Putamen (tissue), 1 donor: Measurements from ENCODE around the gene NUDT3.
A peak's percentile ranks its signal among the peaks of the same experiment; 100 is the strongest.
"Not testable (repeated sequence)": the region's sequence is repeated elsewhere in the genome, so short reads cannot be mapped to it uniquely, and the experiment has no call there.

Experiments
- DNase-seq: peaks from one replicate; pipeline ENCODE4 v3.0.0-alpha.2; 2016; ENCODE audit warnings: low spot score

The NUDT3 gene

DNA sequence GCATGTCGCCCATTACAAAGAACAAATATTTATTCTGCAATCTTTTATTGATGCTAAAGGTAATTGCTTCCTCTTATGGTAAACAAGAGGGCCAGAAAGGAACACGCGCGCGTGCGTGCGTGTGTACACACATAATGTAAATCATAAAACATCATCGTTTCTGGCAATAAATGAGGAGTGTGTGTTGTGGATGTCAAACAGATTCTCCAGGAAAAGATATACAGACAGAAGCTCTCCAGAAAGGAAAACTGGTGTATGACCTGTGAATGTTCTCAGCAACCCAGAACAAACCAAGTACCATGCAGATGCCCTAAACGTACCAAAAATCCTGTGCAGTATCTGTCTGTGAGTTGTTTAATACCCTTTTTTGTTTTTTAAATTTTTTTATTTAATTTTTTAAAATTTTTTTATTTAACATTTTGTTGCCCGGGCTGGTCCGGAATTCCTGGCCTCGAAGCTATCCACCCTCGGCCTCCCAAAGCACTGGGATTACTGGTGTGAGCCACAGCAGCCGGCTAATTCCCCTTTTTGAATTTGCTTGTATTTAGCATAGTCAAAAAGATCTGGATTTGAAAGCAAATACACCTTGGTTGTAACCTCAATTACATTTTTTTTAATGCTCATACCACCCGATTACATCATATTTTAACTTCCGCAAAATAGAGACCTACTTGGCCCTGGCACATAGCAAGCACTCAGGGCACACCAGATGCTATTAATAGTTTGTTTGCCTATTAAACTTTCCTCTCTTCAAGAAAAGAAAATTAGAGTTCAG is 909 bp upstream of the NUDT3 start:
- no peak for DNase-seq

DNA sequence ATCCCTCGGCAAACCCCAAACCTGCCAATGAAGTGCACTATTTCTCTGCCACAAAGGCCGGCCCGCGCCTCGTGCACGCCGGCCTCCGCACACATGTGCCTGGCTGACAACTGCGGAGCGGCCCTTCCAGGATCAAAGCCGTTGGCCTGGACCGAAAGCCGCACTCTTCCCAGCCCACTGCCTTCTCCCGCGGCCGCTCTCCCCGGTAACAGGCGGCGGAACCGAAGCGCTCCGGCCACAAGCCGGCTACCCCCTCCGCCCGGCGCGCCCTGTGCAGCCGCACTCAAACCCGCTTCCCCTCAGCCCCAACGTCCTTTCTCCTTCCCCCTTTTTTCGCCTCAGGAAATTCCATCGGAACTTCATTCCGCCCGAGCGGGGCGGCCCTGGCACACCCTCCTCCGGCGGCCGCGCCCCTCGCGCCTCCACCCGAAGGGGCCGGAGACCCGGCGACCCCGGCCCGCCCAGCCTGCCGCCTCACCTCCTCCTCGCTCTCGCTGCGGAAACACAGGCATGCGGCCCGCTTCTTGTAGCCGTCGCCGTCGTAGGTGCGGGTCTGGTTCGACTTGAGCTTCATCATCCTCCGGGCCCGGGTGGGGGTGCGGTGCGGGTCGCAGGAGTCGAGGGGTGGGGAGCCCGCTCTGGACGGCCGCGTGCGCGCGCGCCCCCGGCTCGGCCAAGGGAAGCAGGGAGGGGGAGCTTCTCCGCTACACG is 528 bp downstream of the NUDT3 start:
- DNase-seq: peak; percentile 64

DNA sequence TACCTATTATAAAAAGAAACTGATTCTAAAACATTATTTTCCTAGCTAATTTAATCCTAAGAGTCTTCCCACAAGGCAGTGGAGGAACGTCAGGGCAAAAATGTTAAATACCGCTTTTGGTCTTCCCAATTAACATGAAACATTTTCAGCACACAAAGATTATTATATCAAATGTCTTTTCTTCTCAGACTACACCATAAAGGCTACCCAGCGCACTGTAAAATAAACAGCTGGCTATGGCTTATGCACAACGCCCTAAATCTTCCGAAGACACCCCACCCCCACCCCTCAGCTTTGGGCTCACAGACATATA is 1.0 kb downstream of the NUDT3 start:
- DNase-seq: no peak

DNA sequence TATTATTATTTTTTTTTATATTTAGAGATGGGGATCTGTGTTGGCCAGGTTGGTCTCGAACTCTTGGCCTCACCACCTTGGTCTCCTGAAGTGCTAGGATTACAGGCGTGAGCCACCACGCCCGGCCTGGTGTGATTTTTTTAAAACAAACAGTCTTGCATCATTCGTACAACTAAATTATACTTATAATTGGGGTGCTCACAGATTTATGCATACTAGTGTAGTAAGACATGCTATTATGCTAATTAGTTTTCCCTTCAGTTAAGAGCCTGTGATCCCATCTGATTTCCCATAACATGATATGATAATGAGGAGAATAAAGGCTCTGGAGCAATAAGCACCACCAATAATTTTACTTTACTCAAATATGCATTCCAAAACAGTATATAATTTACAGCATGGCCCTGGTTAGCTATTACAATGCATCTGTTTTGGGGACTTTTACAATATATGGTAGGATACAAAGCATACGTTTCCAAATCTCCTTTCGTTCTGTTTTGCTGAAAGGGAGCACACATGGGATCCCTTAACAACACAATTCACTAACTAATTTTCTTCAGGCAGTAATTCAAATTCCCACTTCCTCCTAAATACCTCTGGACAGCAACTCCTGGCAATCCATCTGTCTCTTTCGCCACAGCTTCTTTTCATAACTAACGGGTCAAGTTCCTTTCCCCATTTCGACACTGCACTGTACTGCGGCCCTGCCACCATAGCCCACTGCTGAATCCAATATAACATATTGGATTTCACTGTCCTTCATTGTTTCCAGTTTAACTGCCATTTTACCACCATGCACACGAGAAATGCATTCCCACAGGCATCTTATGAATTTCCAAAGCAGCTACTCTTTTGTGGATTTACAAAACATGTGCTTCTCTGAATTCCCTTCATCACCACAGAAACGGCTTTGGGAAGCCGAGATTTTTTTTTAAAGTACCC is 1.7 kb downstream of the NUDT3 start:
- no peak for DNase-seq

DNA sequence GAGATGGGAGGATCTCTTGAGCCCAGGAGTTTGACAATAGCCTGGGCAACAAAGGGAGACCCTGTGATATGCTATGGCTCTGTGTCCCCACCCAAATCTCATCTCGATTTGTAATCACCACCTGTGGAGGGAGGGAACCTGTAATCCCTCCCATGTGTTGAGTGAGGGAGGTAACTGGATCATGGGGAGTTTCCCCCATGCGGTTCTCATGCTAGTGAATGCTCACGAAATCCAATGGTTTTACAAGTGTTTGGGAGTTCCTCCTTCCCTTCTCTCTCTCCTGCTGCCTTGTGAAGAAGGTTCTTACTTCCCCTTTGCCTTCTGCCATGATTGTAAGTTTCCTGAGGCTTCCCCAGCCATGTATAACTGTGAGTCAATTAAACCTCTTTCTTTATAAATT is 3.4 kb downstream of the NUDT3 start:
- no peak for DNase-seq

DNA sequence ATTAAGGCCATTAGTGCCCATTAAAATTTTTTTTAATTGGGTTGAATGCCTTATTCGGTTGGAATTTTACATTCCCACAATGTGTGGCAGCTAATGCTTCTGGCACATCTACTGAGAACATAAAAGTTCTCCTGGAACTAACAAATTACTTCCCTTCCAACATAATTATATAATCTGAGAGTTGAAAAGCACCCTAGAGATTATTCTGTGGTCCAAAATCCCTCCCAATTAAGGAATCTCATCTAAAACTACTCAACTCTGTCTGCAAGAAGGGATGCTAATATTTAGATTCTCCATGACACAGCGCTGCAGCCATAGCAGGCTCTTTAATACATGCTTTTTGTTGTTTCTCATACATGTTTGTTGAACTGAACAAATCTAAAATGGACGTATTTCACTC is 4.0 kb downstream of the NUDT3 start:
- DNase-seq: no peak

DNA sequence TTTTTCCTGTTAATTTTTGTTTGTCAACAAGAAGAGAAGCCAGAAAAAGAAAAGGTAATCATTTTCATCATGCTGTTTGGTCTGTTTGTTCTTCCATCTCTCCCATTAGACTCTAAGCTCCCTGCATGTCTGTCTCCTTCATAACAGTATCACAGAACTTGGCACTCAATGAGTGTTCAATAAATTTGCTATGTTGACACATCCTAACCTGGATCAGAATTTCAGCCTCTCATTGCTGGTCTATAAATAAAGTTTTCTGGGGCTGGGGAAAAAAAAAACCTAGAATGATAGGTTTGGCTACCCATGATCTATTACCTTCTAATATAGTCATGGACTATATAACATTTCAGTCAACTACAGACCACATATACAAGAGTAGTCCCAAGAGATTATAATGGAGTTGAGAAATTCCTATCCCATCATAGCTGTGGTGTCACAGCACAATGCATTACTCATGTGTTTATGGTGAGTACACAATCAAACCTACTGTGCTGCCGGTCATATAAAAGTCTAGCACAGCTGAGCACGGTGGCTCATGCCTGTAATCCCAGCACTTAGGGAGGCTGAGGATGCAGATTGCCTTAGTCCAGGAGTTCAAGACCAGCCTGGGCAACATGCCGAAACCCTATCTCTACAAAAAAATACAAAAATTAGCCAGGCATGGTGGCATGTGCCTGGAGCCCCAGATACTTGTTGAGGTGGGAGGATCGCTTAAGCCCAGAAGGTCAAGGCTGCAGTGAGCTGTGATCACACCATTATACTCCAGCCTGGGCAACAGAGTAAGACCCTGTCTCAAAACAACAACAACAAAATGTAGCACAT is 5.9 kb downstream of the NUDT3 start:
- no peak for DNase-seq

DNA sequence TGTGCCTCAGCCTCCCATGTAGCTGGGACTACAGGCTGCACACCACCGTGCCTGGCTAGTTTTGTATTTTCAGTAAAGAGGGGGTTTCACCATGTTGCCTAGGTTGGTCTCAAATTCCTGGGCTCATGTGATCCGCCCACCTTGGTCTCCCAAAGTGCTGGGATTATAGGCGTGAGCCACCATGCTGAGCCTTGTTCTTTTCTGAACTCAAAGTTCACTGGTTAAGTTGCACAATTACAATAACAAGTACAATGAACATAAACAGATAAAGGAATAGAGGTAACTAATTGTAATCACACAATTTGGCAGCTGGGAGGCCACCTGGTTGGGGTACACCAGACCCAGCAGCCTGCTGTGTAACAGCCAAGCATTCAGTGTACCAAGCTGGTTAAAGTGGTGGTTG is 6.7 kb downstream of the NUDT3 start:
- DNase-seq: no peak

DNA sequence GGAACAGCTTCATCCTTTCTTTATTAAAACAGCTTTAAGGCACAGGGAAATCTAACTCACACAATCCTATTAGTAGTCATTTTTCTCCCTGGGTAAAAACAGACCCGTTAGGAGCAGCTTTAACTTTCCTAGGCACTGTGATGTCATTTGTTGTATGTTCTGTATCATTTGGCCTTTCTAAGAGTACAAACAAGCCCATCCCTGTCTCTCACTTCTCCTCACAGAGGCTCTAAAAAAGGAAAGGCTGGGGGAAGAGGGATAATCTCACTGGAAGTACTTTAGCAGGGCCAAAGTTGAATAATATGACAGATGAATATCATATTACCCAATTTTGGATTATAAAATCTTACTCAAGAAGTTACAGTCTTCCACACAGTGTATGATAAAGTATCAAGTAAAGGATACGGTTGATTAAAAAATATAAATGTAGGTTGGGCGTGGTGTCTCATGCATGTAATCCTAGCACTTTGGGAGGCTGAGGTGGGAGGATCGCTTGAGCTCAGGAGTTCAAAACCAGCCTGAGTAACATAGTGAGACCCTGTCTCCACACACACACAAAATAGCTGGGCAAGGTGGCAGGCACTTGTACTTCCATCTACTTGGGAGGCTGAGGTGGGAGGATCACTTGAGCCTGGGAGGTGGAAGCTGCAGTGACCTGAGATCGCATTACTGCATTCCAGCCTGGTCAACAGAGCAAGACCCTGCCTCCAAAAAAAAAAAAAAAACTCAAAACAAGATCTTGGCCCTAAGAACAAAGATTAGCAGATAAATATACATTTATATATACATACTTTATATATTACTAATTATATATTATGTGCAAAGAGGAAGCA is 7.9 kb downstream of the NUDT3 start:
- no peak for DNase-seq

DNA sequence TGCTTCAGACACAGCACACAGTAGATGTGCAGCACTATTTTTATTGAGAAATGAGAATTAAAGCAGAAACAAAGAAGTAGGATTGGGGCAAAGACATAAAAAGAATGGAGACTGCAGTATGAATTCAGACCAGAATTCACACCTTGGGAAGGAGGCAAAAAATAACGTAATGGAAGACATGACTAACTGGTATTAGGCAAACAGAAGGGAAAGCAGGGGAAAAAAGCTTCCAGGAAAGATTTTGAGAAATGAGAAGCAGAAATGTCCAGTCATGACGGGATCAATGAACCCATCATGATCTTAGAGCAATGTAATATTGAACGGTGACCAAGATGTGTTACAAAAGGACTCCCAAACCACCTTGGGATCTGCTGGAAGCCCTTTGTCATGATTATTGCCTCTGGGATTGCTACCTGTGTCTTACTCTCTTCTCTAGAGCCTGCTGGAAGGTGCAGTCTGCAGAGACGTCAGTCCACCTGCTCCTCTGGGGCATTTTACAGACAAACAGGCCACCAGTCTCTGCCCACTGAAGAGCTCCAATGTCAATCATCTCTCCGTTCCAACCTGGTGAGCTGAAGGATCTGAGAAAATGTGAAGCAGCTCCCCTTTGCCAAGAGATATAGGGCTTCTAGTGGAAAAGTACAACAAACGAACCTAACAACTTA is 8.7 kb downstream of the NUDT3 start:
- DNase-seq: no peak

DNA sequence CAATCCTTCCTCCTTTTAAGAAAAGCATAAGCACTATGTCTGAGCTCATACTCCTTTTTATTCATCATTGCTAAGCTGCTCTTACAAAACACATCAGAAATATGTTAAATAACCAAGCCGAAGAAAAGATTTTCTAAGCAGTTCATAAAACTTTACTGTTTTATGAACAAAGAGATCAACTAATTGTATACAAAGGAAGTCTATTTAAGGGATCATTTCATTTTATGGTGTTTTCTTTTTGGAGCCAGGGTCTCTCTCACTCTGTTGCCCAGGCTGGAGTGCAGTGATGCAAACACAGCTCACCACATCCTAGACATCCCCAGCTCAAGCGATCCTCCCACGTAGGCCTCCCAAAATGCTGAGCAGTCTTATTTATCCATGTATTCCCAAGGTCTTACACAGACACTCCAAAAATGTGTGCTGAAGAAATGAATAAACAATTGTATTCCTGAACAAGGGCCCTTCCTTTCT is 9.3 kb downstream of the NUDT3 start:
- DNase-seq: no peak

DNA sequence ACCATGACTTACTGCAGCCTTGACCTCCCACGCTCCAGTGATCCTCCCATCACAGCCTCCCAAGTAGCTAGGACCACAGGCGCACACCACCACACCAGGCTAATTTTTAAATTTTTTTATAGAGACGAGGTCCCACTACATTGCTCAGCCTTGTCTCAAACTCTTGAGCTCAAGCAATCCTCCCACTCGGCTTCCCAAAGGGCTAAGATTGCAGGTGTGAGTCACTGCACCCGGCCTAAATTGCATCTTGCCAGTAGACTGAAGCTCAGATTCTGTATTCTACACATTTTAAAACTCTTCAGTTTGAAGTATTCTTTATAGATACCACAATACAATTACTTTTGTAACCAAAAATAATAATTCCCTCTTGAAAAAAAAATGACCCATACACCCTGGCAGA is 11.4 kb downstream of the NUDT3 start:
- peak; percentile 45 for DNase-seq

DNA sequence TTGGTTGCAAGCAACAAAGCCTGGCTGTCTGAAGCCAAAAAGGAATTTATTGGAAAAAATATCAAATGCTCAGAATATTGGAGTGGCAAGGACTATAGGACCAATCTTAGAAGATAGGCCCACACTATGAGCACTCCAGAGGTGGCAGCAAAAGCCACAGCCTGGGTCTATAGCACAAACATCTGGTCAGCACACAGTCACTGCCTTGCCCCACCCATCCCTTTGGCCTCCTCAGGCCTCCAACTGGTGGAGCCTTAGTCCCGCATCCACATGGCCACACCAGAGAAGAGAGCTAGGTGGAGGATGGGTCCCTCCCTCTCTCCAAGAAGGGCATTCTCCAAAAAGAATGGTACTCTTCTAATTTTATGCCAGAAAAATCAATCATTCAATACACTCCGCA is 14.0 kb downstream of the NUDT3 start:
- DNase-seq: no peak

DNA sequence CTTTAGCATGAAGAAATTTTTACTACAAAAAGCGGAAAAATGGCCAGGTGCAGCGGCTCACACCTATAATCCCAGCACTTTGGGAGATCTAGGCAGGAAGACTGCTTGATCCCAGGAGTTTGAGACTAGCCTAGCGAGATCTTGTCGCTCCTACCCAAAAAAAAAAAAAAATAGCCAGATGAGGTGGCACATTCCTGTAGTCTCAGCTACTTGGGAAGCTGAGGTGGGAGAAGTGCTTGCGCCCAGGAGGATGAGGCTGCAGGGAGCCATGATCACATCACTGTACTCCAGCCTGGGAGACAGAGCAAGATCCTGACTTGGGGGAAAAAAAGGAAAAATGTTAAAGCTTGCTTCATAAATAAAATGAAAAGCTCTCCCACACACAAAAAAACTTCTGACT is 14.5 kb downstream of the NUDT3 start:
- DNase-seq: no peak

DNA sequence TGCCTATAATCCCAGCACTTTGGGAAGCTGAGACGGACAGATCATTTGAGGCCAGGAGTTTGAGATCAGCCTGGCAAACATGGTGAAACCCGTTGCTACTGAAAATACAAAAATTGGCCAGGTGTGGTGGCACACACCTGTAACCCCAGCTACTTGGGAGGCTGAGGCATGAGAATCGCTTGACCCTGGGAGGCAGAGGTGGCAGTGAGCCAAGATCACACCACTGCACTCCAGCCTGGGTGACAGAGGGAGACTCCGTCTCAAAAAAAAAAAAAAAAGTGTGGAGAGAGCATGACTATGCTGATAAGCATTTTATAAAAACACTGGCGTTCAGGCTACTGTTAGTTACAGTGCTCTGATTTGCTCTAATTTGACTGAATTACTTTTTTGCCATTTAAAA is 14.9 kb downstream of the NUDT3 start:
- DNase-seq: not testable (repeated sequence)

DNA sequence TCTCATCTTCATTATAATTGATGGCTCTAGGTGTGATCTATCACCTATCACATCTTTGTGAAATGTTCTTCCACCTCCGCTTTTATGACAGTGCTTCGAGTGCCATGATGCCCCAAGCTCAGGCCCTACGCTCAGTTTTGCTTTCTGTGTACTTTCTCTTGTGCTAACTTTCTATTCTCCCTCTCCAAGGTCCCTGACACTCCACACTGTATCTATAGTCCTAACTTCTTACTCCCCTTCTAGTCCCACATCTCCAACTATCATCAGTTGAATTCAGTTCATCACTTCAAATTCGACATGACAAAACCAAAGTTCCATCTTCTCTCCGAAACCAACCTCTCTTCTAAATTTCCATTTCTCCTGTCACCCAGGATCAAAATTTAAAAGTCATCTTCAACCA is 16.6 kb downstream of the NUDT3 start:
- DNase-seq: no peak

DNA sequence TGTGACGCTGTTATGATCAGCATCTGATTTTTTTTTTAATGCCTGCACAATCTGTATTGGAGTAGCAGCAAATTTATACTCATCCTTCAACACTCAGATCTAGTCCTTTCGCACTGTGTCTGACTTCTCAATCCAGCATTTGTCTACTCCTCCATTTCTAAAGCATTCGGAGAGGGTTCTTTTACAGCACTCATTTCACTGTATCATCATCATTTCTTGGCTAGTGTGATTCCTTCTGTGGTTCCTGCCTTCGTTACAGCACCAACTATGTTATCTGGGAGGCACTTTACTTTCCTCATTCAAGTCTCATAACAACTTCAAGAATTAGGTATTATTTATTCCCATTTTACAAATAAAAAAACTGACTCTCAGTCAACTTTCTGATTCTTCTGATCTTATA is 18.0 kb downstream of the NUDT3 start:
- no peak for DNase-seq

DNA sequence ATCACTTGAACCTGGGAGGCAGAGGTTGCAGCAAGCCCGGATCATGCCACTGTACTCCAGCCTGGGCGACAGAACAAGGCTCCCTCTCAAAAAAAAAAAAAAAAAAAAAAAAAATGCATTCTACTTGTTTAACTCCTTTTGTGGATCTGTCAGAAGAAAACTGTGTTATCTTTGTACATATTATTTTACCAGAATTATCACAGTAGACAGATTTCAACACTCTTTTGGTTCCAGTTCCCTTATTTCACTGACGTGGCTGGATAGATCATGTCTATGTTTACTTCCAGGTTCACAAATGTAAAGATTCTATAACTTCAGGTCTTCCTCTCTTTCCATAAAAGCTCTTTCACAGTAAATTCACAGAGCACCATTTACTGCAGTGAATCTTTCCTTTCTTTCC is 18.4 kb downstream of the NUDT3 start:
- DNase-seq: no peak

DNA sequence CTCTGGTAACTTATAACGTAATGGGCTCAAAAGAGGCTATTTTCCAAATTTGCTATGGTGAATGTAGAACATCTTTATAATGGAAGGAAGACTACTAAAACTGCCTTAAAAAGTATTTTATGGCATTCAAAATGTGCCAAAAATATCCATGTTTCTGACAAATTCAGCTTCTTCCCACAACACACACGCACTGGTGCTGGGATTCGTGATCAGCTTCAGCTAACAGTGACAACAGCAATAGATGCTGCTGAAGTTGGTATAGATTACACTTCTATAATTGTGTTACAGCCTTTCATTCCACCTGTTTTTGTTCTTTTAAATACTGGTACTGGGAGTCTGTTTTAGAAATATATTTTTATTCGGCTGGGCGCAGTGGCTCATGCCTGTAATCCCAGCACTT is 19.0 kb downstream of the NUDT3 start:
- peak; percentile 16 for DNase-seq

DNA sequence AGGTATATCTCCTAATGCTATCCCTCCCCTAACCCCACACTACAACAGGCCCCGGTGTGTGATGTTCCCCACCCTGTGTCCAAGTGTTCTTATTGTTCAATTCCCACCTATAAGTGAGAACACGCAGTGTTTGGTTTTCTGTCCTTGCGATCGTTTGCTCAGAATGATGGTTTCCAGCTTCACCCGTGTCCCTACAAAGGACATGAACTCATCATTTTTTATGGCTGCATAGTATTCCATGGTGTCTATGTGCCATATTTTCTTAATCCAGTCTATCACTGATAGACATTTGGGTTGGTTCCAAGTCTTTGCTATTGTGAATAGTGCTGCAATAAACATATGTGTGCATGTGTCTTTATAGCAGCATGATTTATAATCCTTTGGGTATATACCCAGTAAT is 20.6 kb downstream of the NUDT3 start:
- not testable (repeated sequence) for DNase-seq
